Kidney (tissue), 14 donors: ENCODE data around the gene FRYL. TPM values are rescaled to one million over a fixed set of nuclear protein-coding genes. Genes with fewer than 3 reads are reported as not detected.
A peak's percentile ranks its signal among the peaks of the same experiment; 100 is the strongest.

Experiments used
- DNase-seq, 5 donors: peaks; one replicate each; pipeline ENCODE4 v3.0.0-alpha.2; 2013 to 2020
- FAIRE-seq: peaks from 2 replicates; lab custom pipeline; 2012; peaks lifted over from hg19 to GRCh38; lab: Jason Lieb, UNC
- H3K27ac ChIP-seq, 2 donors: one replicate each; pipeline ENCODE4 v1.7.0; 2013; ENCODE audit warnings: low read depth in 2 of 2, low read length in 2 of 2, inconsistent platforms in 1 of 2
- H3K27me3 ChIP-seq: one replicate; pipeline ENCODE4 v1.7.1; 2013; ENCODE audit warnings: low read length, inconsistent platforms; ENCODE audit not compliant: control insufficient read depth, insufficient read depth
- H3K36me3 ChIP-seq, 3 donors: one replicate each; pipeline versions ENCODE4 v1.7.0 to v1.7.1; 2013; ENCODE audit warnings: low read length in 3 of 3, control low read depth in 1 of 3, inconsistent platforms in 1 of 3; ENCODE audit not compliant: insufficient read depth in 3 of 3, control insufficient read depth in 2 of 3
- H3K4me1 ChIP-seq, 3 donors: one replicate each; pipeline versions ENCODE4 v1.7.0 to v1.7.1; 2013; ENCODE audit warnings: low read length in 3 of 3, inconsistent platforms in 1 of 3, low read depth in 1 of 3; ENCODE audit not compliant: control insufficient read depth in 2 of 3, insufficient read depth in 2 of 3
- H3K4me3 ChIP-seq, 3 donors: one replicate each; pipeline versions ENCODE4 v1.7.0 to v1.8.1; 2013; ENCODE audit warnings: low read length in 3 of 3, control low read depth in 1 of 3, inconsistent platforms in 1 of 3
- H3K9ac ChIP-seq, 3 donors: one replicate each; pipeline versions ENCODE4 v1.7.0 to v1.7.1; 2013; ENCODE audit warnings: low read length in 3 of 3, control low read depth in 1 of 3, inconsistent platforms in 1 of 3
- H3K9me3 ChIP-seq, 3 donors: one replicate each; pipeline versions ENCODE4 v1.7.0 to v1.7.1; 2013; ENCODE audit warnings: low read length in 3 of 3, control low read depth in 1 of 3, inconsistent platforms in 1 of 3; ENCODE audit not compliant: control insufficient read depth in 2 of 3, insufficient read depth in 1 of 3
- CTCF ChIP-seq: IDR thresholded peaks from 3 replicates; pipeline ENCODE4 v1.5.1; 2012; ENCODE audit warnings: mild to moderate bottlenecking, moderate library complexity, borderline replicate concordance; ENCODE audit not compliant: insufficient read depth; ENCODE audit errors: extremely low read depth
- intact Hi-C: fragments of 100-400 bp; cut with DNase I; formaldehyde crosslinking; loops from one replicate; pipeline ENCODE4 v1.11.1; 2022
- polyA plus RNA-seq: library from polyadenylated mRNA; stranded (reverse); fragments of 350-450 nt; fragmentation: Illumina TruSeq; extraction: RNeasy Lipid Tissue Mini Kit (QIAGEN cat#74804); gene quantifications from one replicate; pipeline ENCODE4 v1.2.3, GENCODE V29; 2014; ENCODE audit warnings: low read depth, low replicate concordance; ENCODE audit not compliant: insufficient read depth
- total RNA-seq: library from RNA; stranded (reverse); fragmentation: NEBNext Ultra II Directional; extraction: Animal tissue kit (Norgen Biotek cat#: 25700); gene quantifications from one replicate; pipeline ENCODE4 v1.2.1, GENCODE V29; 2021
- donor health status: control.
- donor health status: control.
- donor health status: control.
- donor health status: control.
- donor health status: control.
- donor health status: DM: yes; HTN: yes; CAD: no.
- donor health status: Normal renal cell carcinoma (clear cell type).

Gene FRYL
- total and polyA plus RNA-seq, 2 donors from 2014 or later = 11.6 to 78.9 TPM

DNA sequence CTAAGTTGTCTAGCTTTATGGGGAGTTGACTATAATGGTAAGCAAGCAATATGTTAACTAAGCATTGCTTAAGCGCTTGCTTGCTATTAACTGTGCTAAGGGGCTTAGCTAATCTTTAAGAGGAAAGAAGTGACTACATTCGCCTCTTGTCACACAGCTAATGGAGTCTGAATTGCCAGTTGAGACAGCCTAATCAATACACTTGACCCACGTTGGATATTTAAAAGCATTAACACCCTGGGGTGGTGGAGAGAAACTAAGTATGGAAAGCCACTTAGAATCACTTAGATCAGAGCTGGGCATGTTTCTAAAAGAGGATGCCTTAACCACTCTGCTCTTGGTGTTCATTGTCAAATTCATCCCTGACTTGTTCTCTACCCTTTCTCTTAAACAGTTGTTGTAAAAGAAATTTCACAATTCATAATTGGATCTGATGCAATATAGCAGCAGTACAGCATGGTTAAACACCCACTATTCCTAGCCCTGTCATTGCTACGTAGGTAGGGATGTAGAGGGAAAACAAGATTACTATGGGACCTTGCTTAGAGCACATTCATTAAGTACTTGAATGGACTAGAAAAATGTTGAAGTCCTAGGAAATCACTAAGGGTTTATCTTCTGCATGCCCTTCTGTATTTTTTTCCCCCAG is 286.5 kb downstream of the FRYL start:
- Histone ChIP-seq H3K27ac (no peak overlapping the region), H3K9me3 (no peaks in the 10 kb centered on the region), H3K36me3 (no peaks in the 10 kb centered on the region), H3K27me3 (peaks cover 23% of the 10 kb centered on the region), H3K4me3 (no peak overlapping the region), H3K4me1 (no peaks in the 10 kb centered on the region), H3K9ac (no peak overlapping the region)
- DNase-seq (no peak), FAIRE-seq (no peak)
- intact Hi-C loops = no loop called here
- no peak for TF ChIP-seq CTCF

GRCh38 chr4:48491514-48492176 is 288.4 kb downstream of the FRYL start:
- Histone ChIP-seq H3K9me3 (no peaks in the 10 kb centered on the region), H3K4me1 (no peaks in the 10 kb centered on the region), H3K9ac (no peak overlapping the region), H3K36me3 (no peaks in the 10 kb centered on the region), H3K4me3 (no peak overlapping the region), H3K27ac (no peak overlapping the region), H3K27me3 (peaks cover 32% of the 10 kb centered on the region)
- intact Hi-C loops = no loop called here
- DNase-seq = peak in 3 of 5 donors; percentile 14 to 66 (median 19)
- TF ChIP-seq CTCF = no peak
- no peak for FAIRE-seq

- peak in 3 of 5 donors; percentile 16 to 63 (median 55) for DNase-seq
- H3K9ac ChIP-seq = no peak overlapping the region
- peaks cover 34% of the 10 kb centered on the region for H3K27me3 ChIP-seq
- H3K4me1 ChIP-seq = no peaks in the 10 kb centered on the region
- H3K4me3 ChIP-seq = no peak overlapping the region
- intact Hi-C loops = no loop called here
- no peak for TF ChIP-seq CTCF
- no peak for FAIRE-seq
- no peaks in the 10 kb centered on the region for H3K36me3 ChIP-seq
- no peak overlapping the region for H3K27ac ChIP-seq
- no peaks in the 10 kb centered on the region for H3K9me3 ChIP-seq
These were observed 289.2 kb downstream of the FRYL start for GRCh38 chr4:48490680-48491513.
